Type B pancreatic cell (in vitro differentiated cells): ENCODE data around the gene NDRG3. TPM values are rescaled to one million over a fixed set of nuclear protein-coding genes. Genes with fewer than 3 reads are reported as not detected.

ENCODE experiments used
- DNase-seq: peaks from one replicate; pipeline ENCODE4 v3.0.0; 2021; ENCODE audit warnings: mixed read lengths; ENCODE audit not compliant: unreplicated experiment; ENCODE audit errors: extremely low spot score
- H3K27ac Mint-ChIP-seq: 2 replicates; pipeline ENCODE4 v1.8.0; 2021; ENCODE audit warnings: mild to moderate bottlenecking, mixed read lengths
- H3K27me3 Mint-ChIP-seq: 2 replicates; pipeline ENCODE4 v1.8.0; 2021; ENCODE audit warnings: mixed read lengths
- H3K36me3 Mint-ChIP-seq: 2 replicates; pipeline ENCODE4 v1.8.0; 2021; ENCODE audit warnings: mixed read lengths
- H3K4me1 Mint-ChIP-seq: one replicate; pipeline ENCODE4 v1.8.0; 2021; ENCODE audit warnings: mixed read lengths; ENCODE audit not compliant: unreplicated experiment
- H3K4me3 Mint-ChIP-seq: 2 replicates; pipeline ENCODE4 v1.8.0; 2021; ENCODE audit warnings: mild to moderate bottlenecking, mixed read lengths
- H3K9me3 Mint-ChIP-seq: 2 replicates; pipeline ENCODE4 v1.8.0; 2021; ENCODE audit warnings: mixed read lengths
- total RNA-seq: library from RNA; stranded (reverse); gene quantifications from 2 replicates; pipeline ENCODE4 v1.2.1, GENCODE V29; 2021; ENCODE audit warnings: low replicate concordance
- TF ChIP-seq, protein P1 (sequence below): fragments of 200-600 bp; sonication (generic); conservative IDR thresholded peaks from 2 replicates; pipeline ENCODE4 v1.5.0; 2021; ENCODE audit warnings: antibody characterized with exemption, mild to moderate bottlenecking

Gene NDRG3
- total RNA-seq, 1 donor from 2014 or later = 31.5 TPM

DNA sequence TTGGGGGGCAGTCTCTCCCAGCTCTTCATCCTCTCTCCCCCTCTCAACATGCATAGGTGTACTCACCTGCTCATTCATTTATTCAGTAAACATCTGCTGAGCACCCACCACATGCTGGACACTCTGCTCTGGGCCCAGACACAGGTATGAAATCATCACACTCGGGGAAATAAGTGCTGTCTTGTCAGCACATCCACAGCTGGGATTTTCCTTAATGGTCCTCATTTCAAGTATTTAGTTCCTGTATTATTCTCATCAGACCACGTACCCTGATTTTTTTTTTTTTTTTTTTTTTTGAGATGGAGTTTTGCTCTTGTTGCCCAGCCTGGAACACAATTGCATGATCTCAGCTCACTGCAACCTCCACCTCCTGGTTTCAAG is 121.0 kb downstream of the NDRG3 start:
- Mint-ChIP-seq H3K27ac (no peak overlapping the region), H3K27me3 (no peaks in the 10 kb centered on the region), H3K36me3 (no peaks in the 10 kb centered on the region), H3K4me1 (peaks cover 8% of the 10 kb centered on the region), H3K4me3 (no peak overlapping the region), H3K9me3 (no peaks in the 10 kb centered on the region)
- TF ChIP-seq, protein P1, sequence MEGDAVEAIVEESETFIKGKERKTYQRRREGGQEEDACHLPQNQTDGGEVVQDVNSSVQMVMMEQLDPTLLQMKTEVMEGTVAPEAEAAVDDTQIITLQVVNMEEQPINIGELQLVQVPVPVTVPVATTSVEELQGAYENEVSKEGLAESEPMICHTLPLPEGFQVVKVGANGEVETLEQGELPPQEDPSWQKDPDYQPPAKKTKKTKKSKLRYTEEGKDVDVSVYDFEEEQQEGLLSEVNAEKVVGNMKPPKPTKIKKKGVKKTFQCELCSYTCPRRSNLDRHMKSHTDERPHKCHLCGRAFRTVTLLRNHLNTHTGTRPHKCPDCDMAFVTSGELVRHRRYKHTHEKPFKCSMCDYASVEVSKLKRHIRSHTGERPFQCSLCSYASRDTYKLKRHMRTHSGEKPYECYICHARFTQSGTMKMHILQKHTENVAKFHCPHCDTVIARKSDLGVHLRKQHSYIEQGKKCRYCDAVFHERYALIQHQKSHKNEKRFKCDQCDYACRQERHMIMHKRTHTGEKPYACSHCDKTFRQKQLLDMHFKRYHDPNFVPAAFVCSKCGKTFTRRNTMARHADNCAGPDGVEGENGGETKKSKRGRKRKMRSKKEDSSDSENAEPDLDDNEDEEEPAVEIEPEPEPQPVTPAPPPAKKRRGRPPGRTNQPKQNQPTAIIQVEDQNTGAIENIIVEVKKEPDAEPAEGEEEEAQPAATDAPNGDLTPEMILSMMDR = no peak
- no peak for DNase-seq

DNA sequence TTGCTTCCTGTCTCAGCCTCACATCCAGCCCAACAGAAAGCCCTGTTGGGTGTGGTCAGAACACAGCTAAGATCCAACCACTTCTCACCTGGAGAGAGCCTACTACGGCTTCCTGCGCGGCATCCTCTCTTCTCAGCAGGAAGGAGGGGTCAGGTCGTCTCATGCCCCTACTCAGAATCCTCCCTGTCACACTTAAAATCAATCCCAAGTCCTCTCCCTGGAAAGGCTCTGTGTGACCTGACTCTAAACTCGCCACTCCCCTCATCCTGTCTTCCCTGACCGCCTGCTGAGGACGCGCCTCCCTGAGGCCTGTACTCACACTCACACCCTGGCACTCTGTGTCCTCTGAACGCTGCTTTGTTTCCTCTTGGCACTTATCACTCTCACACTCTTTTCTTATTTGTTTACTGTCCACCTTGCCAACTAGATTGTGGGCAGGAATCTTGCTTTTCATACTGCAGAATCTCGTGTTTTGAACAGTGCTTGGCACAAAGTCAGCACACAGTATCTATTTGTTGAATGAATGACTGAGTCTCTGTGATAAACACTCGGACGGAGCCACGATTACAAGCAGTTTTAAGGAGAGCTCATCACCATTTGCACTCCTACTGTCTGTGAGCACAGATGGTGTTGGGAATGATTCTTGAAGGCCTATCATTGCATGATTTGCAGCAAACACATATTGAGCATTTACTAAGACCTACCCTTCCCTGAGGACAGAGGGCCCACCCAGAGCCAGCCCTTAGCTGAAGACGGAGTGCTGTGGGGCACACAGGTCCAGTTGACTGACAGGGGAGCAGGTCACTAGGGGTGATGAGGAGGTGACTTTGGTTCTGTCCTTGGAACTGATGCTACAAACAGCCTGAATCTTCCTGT is 121.6 kb downstream of the NDRG3 start:
- TF ChIP-seq, protein P1 = no peak
- no peak for DNase-seq
- Mint-ChIP-seq H3K36me3 (no peaks in the 10 kb centered on the region), H3K4me3 (no peak overlapping the region), H3K4me1 (peaks cover 8% of the 10 kb centered on the region), H3K27me3 (no peaks in the 10 kb centered on the region), H3K9me3 (no peaks in the 10 kb centered on the region), H3K27ac (no peak overlapping the region)

DNA sequence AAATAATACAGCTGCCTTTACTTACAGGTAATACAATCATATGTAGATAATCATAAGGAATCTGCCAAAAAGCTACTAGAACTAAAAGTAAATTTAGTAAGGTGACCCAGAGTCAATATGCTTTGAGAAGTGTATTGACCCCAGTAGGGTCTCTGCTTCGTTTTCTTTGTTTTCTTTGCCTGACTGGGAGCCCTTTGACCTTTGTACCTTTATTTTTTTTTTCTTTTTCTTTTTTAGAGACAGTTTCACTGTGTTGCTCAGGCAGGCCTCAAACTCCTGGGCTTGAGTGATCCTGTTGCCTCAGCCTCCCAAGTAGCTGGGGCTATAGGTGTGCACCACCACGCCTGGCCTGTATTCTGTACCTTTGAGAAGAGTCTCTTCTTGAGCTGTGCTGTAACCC is 122.4 kb downstream of the NDRG3 start:
- no peaks in the 10 kb centered on the region for H3K27me3 Mint-ChIP-seq
- H3K4me3 Mint-ChIP-seq = no peak overlapping the region
- no peaks in the 10 kb centered on the region for H3K36me3 Mint-ChIP-seq
- H3K9me3 Mint-ChIP-seq = no peaks in the 10 kb centered on the region
- TF ChIP-seq, protein P1 = no peak
- no peak for DNase-seq
- H3K4me1 Mint-ChIP-seq = peaks cover 8% of the 10 kb centered on the region
- no peak overlapping the region for H3K27ac Mint-ChIP-seq

DNA sequence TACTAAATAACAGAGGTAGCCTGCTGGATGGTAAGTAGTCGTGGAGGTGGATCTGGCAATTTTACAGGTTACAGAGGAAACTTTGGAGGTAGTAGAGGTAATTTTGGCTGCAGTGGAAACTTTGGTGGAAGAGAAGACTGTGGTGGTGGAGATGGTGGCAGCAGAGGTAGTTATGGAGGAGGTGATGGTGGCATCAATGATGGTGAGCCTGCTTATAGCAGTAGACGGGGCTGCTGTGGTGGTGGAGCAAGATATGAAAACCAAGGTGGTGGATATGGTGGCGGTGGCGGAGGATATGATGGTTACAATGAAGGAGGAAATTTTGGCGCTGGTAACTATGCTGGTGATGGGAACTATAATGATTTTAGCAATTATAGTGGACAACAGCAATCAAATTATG is 125.0 kb downstream of the NDRG3 start:
- no peaks in the 10 kb centered on the region for H3K9me3 Mint-ChIP-seq
- H3K4me1 Mint-ChIP-seq = peaks cover 8% of the 10 kb centered on the region
- no peaks in the 10 kb centered on the region for H3K27me3 Mint-ChIP-seq
- no peaks in the 10 kb centered on the region for H3K36me3 Mint-ChIP-seq
- no peak for DNase-seq
- no peak overlapping the region for H3K27ac Mint-ChIP-seq
- TF ChIP-seq, protein P1 = no peak
- H3K4me3 Mint-ChIP-seq = no peak overlapping the region

DNA sequence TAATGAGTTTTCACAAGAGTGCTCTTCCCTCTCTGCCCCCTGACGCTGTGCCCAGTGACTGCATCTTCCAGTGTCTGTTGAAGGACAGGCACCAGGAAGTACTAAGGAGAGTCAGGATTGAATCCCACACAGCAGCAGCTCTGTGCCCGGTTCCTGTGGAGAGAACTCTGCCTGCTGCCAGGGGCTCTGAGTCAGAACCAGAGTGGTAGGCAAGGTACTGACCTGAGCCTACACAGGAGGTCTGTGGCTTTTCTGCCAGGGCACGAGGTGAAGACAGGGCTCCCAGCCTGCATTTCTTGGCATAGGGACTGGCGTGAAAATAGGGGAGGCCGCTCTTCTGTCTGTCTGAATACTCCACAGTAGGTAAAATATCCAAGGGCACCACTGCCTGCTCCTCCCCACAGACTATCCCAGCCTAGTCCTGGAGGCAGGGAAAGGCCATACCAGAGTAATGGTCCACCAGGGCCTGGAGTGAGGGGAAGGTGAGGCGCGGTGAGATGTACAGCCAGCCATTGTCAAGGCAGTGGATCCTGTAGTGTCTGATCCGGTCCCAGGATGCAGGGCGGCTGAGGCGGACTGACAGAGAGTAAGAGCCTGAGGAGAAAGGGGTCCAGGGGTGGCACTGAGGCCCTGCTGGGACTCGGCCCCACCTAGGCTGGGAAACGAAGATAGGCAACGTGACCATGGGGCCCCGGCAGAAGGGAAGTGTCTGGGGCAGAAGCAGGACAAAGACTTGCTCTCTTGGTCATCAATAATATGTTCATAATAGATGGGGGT is 130.9 kb downstream of the NDRG3 start:
- TF ChIP-seq, protein P1 = no peak
- no peaks in the 10 kb centered on the region for H3K4me1 Mint-ChIP-seq
- no peak overlapping the region for H3K4me3 Mint-ChIP-seq
- H3K27ac Mint-ChIP-seq = no peak overlapping the region
- no peaks in the 10 kb centered on the region for H3K27me3 Mint-ChIP-seq
- DNase-seq = no peak
- H3K9me3 Mint-ChIP-seq = no peaks in the 10 kb centered on the region
- H3K36me3 Mint-ChIP-seq = peaks cover 8% of the 10 kb centered on the region
